Measurements from ENCODE around the gene INO80D.

INO80D gene

DNA sequence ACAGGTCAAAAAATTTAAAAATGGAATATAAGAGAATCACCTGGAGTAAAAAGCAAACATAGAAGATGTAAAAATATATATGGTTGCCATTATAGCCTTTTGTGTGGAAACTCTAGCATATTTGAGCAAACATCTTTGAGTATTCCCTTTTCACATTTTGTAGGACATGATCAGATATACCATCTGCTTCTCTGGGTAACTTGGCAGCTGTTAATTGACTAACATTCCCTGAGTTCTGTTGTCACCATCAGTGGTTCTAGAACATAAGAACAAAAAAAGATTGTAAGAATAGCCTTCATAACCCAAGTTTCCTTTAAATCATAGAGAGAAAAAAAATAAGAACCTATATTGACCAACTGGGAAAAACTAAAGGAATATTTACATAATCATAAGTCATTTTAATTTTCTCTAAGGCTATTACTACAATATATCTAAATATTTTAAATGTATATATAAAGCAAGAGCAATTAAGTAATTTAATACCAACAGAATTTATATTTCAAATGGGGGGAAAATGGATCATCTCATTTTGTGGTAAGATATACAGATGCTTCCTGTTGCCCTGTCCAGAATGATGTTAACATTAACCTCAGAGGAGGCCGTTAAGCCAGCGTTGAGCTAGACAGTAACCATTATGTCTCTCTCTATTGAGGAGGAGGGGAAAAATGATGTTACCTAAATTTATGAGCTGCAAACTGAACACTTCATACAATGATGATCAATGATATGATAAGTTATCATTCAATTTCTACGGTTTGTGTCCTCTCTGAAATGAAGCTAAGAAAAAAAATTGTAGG is 9.8 kb upstream of the INO80D start:
- H3K4me3 ChIP-seq (ENCODE audit: low read depth, low read length): no peak overlapping the region
- TF ChIP-seq, protein P1, sequence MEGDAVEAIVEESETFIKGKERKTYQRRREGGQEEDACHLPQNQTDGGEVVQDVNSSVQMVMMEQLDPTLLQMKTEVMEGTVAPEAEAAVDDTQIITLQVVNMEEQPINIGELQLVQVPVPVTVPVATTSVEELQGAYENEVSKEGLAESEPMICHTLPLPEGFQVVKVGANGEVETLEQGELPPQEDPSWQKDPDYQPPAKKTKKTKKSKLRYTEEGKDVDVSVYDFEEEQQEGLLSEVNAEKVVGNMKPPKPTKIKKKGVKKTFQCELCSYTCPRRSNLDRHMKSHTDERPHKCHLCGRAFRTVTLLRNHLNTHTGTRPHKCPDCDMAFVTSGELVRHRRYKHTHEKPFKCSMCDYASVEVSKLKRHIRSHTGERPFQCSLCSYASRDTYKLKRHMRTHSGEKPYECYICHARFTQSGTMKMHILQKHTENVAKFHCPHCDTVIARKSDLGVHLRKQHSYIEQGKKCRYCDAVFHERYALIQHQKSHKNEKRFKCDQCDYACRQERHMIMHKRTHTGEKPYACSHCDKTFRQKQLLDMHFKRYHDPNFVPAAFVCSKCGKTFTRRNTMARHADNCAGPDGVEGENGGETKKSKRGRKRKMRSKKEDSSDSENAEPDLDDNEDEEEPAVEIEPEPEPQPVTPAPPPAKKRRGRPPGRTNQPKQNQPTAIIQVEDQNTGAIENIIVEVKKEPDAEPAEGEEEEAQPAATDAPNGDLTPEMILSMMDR (IDR thresholded peaks at IDR 0.05; ENCODE audit: low read depth, low read length): no peak
- DNase-seq (ENCODE audit: low read depth, low spot score): no peak
- in situ Hi-C loops (cut with HindIII; ENCODE audit: low sequenced_read_pairs): no loop called here

DNA sequence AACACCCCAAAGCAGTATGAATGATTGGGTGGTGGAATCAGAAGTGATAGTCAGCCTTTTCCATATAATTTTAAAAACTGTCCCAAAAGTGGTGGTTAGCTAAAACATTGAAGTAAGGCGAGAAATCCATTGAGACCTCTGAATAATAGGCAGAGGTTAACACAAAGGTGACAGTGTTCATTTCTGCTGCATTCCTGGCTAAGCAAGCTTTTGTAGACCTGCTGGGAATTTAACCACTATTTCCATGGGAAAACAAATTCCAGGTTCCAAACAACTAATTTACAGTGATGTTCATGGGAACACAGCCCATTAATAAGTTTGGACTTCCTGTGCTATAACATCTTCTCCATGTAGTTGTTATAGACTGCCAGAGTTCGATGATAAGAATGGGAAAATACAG is 6.3 kb upstream of the INO80D start:
- in situ Hi-C loops (cut with HindIII; ENCODE audit: low sequenced_read_pairs): no loop called here
- DNase-seq (ENCODE audit: low read depth, low spot score): peak; percentile 22
- TF ChIP-seq, protein P1 (IDR thresholded peaks at IDR 0.05; ENCODE audit: low read depth, low read length): no peak
- no peak overlapping the region for H3K4me3 ChIP-seq (ENCODE audit: low read depth, low read length)

DNA sequence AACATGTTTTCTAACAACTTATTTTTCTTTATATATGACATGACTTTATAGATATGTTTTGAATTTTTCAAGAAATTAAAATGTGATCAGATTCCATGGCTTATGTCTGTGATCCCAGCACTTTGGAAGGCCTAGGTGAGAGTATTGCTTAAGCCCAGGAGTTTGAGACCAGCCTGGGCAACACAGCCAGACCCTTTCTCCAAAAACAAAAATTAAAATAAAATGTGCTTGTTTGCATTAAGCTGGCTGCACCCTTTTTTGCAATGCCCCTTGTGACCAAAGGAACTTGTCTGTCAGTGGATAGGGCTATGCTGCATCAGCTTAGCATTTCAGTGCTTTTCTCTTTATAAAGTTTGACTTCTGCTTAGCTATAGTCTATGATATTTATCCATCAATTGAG is 2.3 kb upstream of the INO80D start:
- in situ Hi-C loops (cut with HindIII; ENCODE audit: low sequenced_read_pairs): no loop called here
- TF ChIP-seq, protein P1 (IDR thresholded peaks at IDR 0.05; ENCODE audit: low read depth, low read length): no peak
- no peak for DNase-seq (ENCODE audit: low read depth, low spot score)
- no peak overlapping the region for H3K4me3 ChIP-seq (ENCODE audit: low read depth, low read length)

DNA sequence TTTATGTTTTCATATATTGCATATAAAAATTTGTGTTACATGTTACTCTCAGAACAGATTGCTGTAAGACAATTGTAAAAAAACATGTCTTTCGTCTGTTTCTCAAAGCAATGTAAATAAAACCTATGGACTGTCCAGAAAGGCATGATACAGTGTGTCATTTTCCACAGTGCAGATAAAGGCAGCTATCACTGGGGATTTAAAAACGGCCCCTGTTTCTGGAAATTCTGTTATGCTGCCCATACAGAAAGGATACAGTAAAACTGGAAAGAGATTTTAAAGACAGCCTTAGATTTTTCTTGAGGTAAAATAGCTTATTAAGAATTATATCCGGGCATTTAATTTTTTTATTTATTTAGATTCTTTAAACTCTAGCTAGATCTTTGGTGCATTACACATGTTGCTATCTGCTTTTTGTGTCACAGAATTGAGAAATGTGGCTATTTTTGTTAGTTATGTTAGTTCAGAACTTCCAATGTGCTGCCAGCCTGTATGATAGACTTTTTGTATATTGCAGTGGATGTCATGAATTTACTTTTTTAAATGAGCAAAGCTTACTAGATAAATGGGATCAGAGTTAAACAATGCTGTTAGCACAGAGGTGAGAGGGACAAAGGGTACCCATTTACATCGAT is 859 bp upstream of the INO80D start:
- DNase-seq (ENCODE audit: low read depth, low spot score): peak; percentile 46
- H3K4me3 ChIP-seq (ENCODE audit: low read depth, low read length): peak overlapping the region; percentile 68
- TF ChIP-seq, protein P1 (IDR thresholded peaks at IDR 0.05; ENCODE audit: low read depth, low read length): no peak
- in situ Hi-C loops (cut with HindIII; ENCODE audit: low sequenced_read_pairs): no loop called here

DNA sequence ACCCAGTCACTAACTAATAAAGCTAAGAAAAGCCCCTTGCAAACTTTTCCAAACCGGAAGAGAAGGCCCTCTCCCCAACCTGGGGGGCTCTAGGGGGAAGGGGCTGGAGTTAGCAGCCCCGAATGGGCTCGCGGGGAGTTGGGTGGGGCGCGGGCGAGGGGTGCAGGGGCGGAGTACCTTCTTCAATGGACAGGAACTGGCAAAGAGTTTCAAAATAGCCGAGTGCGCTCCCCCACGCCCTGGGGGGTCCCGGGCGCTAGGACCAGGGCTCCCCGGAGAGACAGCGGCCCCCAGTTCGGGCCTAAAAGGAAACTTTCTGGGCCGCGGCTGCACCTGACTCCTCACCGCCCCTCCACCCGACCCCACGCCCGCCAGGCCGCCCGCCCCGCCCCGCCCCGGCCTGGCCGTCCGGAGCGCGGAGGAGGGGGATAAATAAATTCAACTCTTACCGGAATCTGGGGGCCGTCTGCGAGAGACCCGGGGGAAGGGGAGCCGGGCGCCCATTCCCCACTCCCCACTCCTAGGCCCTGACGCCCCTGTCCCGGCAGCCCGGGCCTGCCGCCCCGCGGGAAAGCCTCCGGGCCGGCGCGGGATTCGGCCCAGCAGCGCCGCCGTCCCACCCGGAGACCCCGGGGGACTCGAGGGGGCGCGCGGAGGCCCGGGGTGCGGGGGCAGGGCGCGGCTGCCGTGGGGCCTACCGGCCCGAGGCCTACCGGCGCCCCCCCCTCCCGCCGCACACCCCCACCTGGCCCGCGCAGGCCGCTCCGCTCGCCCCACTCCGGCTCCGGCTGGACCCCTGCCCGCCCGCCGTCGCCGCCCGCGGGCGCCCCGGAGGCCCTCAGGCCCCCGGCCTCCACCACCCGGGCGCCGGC is 868 bp downstream of the INO80D start:
- in situ Hi-C loops (cut with HindIII; ENCODE audit: low sequenced_read_pairs): no loop called here
- H3K4me3 ChIP-seq (ENCODE audit: low read depth, low read length): peak overlapping the region; percentile 68
- TF ChIP-seq, protein P1 (IDR thresholded peaks at IDR 0.05; ENCODE audit: low read depth, low read length): no peak
- peak; percentile 21 for DNase-seq (ENCODE audit: low read depth, low spot score)

DNA sequence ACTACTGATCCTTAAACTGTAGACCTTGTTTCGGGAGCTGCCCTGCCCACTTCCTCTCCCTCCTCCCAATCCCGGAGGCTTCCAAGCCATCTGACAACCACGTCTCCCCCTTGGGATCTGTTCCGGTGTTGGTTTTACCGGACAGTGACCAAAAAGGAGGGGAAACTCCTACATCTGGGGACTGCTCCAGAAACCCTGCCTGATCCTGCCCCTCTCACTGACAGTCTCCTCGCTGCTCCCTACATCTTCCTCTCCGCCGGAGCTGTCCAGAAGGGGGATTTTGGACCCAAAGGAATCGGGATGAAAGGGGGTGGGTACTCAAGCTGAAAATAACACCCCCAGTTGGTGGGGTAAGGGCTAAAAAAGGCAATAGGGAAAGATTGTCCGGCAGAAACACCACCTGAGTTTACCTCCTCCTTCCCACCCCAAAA is 1.5 kb downstream of the INO80D start:
- in situ Hi-C loops (cut with HindIII; ENCODE audit: low sequenced_read_pairs): no loop called here
- peak; percentile 77 for DNase-seq (ENCODE audit: low read depth, low spot score)
- H3K4me3 ChIP-seq (ENCODE audit: low read depth, low read length): peak overlapping the region; percentile 68
- TF ChIP-seq, protein P1 (IDR thresholded peaks at IDR 0.05; ENCODE audit: low read depth, low read length): no peak
